Body of pancreas (tissue), 4 donors: ENCODE measurements around the gene HOXC5. TPM values are rescaled to one million over a fixed set of nuclear protein-coding genes. Genes with fewer than 3 reads are reported as not detected.
"Not testable (repeated sequence)": the region's sequence is repeated elsewhere in the genome, so short reads cannot be mapped to it uniquely, and the experiment has no call there.

Source experiments
- ATAC-seq: fragments of 150-250 bp; one replicate; pipeline ENCODE4 v1.9.1; 2016
- DNase-seq, 4 donors: peaks; one replicate each; pipeline ENCODE4 v3.0.0-alpha.2; 2019
- H3K27ac ChIP-seq, 4 donors: fragments of 200-600 bp; sonication (generic); 1 replicate in 3 of 4; 2 replicates in 1 of 4; pipeline versions ENCODE4 v1.5.1 to v1.6.1; 2016 to 2019; ENCODE audit warnings: mild to moderate bottlenecking in 1 of 4, mixed read lengths in 1 of 4, moderate library complexity in 1 of 4
- H3K27me3 ChIP-seq, 2 donors: fragments of 200-600 bp; sonication (generic); one replicate each; pipeline ENCODE4 v1.6.0; 2016; ENCODE audit warnings: mild to moderate bottlenecking in 1 of 2
- H3K36me3 ChIP-seq, 2 donors: fragments of 200-600 bp; sonication (generic); replicated peaks in 1 of 2; 2 replicates each; pipeline ENCODE4 v1.5.1; 2016; ENCODE audit warnings: low read depth in 2 of 2; ENCODE audit not compliant: insufficient read depth in 1 of 2
- H3K4me1 ChIP-seq: fragments of 200-600 bp; sonication (generic); one replicate; pipeline ENCODE4 v1.6.0; 2016
- H3K4me3 ChIP-seq, 2 donors: fragments of 200-600 bp; sonication (generic); 1 replicate in 1 of 2; 2 replicates in 1 of 2; pipeline ENCODE4 v1.5.1; 2016 to 2019
- H3K9me3 ChIP-seq, 3 donors: fragments of 200-600 bp; sonication (generic); 1 replicate in 2 of 3; 2 replicates in 1 of 3; pipeline ENCODE4 v1.5.1; 2016
- CTCF ChIP-seq, 7 experiments: fragments of 450-650 bp in 4 of 7; fragments of 200-600 bp in 3 of 7; sonication (generic) in 3 of 7; IDR thresholded peaks; one replicate each; pipeline ENCODE4 v1.5.1; 2016 to 2019; ENCODE audit warnings: antibody characterized with exemption in 7 of 7
- POLR2A ChIP-seq, 3 donors: fragments of 450-650 bp; IDR thresholded peaks; one replicate each; pipeline ENCODE4 v1.6.1; 2016; ENCODE audit warnings: antibody characterized with exemption in 3 of 3, mild to moderate bottlenecking in 2 of 3
- WGBS, 2 donors: methylation state at CpG; one replicate each; pipeline ENCODE4 v1.1.5; 2017; 5-methylcytosine and 5-hydroxymethylcytosine counted together
- intact Hi-C: fragments of 100-400 bp; cut with DNase I; formaldehyde crosslinking; loops from one replicate; pipeline ENCODE4 v1.15.1; 2023
- microRNA counts, 2 donors: library from miRNA; unstranded; fragments of <30 nt; microRNA quantifications; one replicate each; lab custom pipeline; 2017
- microRNA-seq, 2 donors: library from miRNA; unstranded; fragments of <30 nt; microRNA quantifications; one replicate each; pipeline ENCODE4, GENCODE V29; 2016; ENCODE audit warnings: borderline number of aligned reads in 2 of 2, borderline replicate concordance in 2 of 2
- small RNA-seq: library from RNA; depleted of rRNA; stranded (forward); fragments of <200 nt; gene quantifications from one replicate; pipeline ENCODE3, GENCODE V24; 2016
- total RNA-seq, 2 donors: library from RNA; depleted of rRNA; stranded (reverse); fragments of >200 nt; gene quantifications; one replicate each; pipeline ENCODE4 v1.1.0, GENCODE V29; 2016

The HOXC5 gene
- total RNA-seq, 2 donors from 2014 or later: not detected

- DNase-seq, intact Hi-C loops, ATAC-seq, H3K27ac ChIP-seq, H3K4me1 ChIP-seq, H3K9me3 ChIP-seq, H3K4me3 ChIP-seq, H3K27me3 ChIP-seq, H3K36me3 ChIP-seq: not testable (repeated sequence)
- WGBS, 2 donors: 45 to 76% methylated on average over 23 to 29 of the region's 35 CpGs
These were observed 48.9 kb downstream of the HOXC5 start for GRCh38 chr12:54081581-54082396.

- H3K4me1 ChIP-seq: peaks cover 2% of the 10 kb centered on the region
- ATAC-seq: no peak
- H3K4me3 ChIP-seq: no peak overlapping the region
- H3K27me3 ChIP-seq: no peaks in the 10 kb centered on the region
- intact Hi-C loops: no loop called here
- no peaks in the 10 kb centered on the region for H3K36me3 ChIP-seq
- WGBS, 2 donors: 6% methylated on average over 11 to 22 of the region's 36 CpGs
- DNase-seq: peak in 3 of 4 donors; percentile 6 to 46 (median 16)
- H3K27ac ChIP-seq: no peak overlapping the region
- no peak for TF ChIP-seq CTCF (IDR thresholded peaks at IDR 0.05)
- no peak for TF ChIP-seq POLR2A (IDR thresholded peaks at IDR 0.05)
- H3K9me3 ChIP-seq: no peaks in the 10 kb centered on the region
These were observed 49.6 kb downstream of the HOXC5 start for GRCh38 chr12:54082397-54082892.

MicroRNAs encoded within 50 kb of the gene (microRNA counts, 767-probe panel; counts per million panel counts)
- microRNA hsa-miR-196a-5p (lab: Ali Mortazavi, UCI): 0 to 736 counts per million in 2 donors
- 0 to 736 counts per million in 2 donors for microRNA hsa-miR-615-3p (lab: Ali Mortazavi, UCI)
- 0 to 736 counts per million in 2 donors for microRNA hsa-miR-615-5p (lab: Ali Mortazavi, UCI)

Small RNA genes lying within 50 kb of the gene (microRNA-seq; reads per million reads assigned to microRNA genes)
- gene MIR196A2 (3.6 to 5.1 reads per million in 2 donors), gene MIR615 (5.6 to 12.1 reads per million in 2 donors)

Small RNA genes lying within 50 kb of the gene (small RNA-seq; reads per million reads assigned to genes)
- gene HOXC5 (not detected), gene MIR196A2 (not detected), gene MIR615 (not detected)

Other genes with a start within 250 kb of the HOXC5 start
- gene HOXC13, start 94.2 kb upstream of the HOXC5 start, total RNA-seq: not detected
- not detected for gene HOXC12, start 78.1 kb upstream of the HOXC5 start, total RNA-seq
- gene HOXC11, start 59.9 kb upstream of the HOXC5 start, total RNA-seq: not detected
- gene HOTAIR, start 58.1 kb upstream of the HOXC5 start, total RNA-seq: not detected
- gene HOXC10, start 47.9 kb upstream of the HOXC5 start, total RNA-seq: not detected
- gene HOXC9, start 32.9 kb upstream of the HOXC5 start, total RNA-seq: not detected
- not detected for gene HOXC8, start 24.1 kb upstream of the HOXC5 start, total RNA-seq
- gene HOXC6, start 4.6 kb upstream of the HOXC5 start, total RNA-seq: not detected
- not detected for gene HOXC4, start 20.8 kb downstream of the HOXC5 start, total RNA-seq
- gene SMUG1, start 155.9 kb downstream of the HOXC5 start, total RNA-seq: 10 to 100 TPM; 20.8 to 34.5 TPM
- gene CBX5, start 247.1 kb downstream of the HOXC5 start, total RNA-seq: 10 to 100 TPM; 27.0 to 34.3 TPM
- gene HNRNPA1, start 247.7 kb downstream of the HOXC5 start, total RNA-seq: 100 to 1,000 TPM; 246 to 247 TPM